Testis (tissue), 2 donors: ENCODE results near the gene XIRP2.

ENCODE experiments used
- POLR2A ChIP-seq: fragments of 450-650 bp; IDR thresholded peaks from one replicate; pipeline ENCODE4 v1.6.1; 2017; ENCODE audit warnings: antibody characterized with exemption, mild to moderate bottlenecking, moderate library complexity
- TF ChIP-seq, protein P1 (sequence below), 3 experiments: fragments of 450-650 bp in 2 of 3; fragments of 200-600 bp in 1 of 3; sonication (generic) in 1 of 3; IDR thresholded peaks; one replicate each; pipeline ENCODE4 v1.5.1; 2016 to 2019; ENCODE audit warnings: antibody characterized with exemption in 3 of 3, mild to moderate bottlenecking in 2 of 3, moderate library complexity in 1 of 3

DNA sequence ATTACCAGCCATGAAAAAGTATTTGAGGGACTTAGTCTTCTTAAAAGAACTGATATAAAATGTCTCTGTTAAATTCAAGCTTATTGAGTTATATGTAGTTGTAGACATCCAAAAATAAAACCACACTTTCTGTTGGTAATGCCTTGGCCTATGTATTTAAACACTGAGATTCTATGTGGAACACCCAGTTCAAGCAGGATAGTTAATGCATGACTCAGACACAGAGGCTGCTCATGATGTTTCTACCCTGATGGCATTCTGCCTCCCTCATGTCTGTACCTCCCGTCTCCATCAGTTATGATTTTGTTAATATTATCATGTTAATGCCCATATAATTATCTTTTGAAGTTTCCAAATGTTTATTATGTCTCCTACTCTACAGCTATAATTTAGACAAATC, 164.5 kb downstream of the XIRP2 start:
- TF ChIP-seq, protein P1, sequence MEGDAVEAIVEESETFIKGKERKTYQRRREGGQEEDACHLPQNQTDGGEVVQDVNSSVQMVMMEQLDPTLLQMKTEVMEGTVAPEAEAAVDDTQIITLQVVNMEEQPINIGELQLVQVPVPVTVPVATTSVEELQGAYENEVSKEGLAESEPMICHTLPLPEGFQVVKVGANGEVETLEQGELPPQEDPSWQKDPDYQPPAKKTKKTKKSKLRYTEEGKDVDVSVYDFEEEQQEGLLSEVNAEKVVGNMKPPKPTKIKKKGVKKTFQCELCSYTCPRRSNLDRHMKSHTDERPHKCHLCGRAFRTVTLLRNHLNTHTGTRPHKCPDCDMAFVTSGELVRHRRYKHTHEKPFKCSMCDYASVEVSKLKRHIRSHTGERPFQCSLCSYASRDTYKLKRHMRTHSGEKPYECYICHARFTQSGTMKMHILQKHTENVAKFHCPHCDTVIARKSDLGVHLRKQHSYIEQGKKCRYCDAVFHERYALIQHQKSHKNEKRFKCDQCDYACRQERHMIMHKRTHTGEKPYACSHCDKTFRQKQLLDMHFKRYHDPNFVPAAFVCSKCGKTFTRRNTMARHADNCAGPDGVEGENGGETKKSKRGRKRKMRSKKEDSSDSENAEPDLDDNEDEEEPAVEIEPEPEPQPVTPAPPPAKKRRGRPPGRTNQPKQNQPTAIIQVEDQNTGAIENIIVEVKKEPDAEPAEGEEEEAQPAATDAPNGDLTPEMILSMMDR (IDR thresholded peaks at IDR 0.05): no peak
- TF ChIP-seq POLR2A: no peak
